Fibroblast of gingiva (primary cell): Measurements from ENCODE around the gene MT1E.
"Not testable (repeated sequence)": the region's sequence is repeated elsewhere in the genome, so short reads cannot be mapped to it uniquely, and the experiment has no call there.

ENCODE experiments used
- DNase-seq: peaks from one replicate; pipeline ENCODE4 v3.0.0-alpha.2; 2011; ENCODE audit warnings: low read depth

Gene MT1E

DNA sequence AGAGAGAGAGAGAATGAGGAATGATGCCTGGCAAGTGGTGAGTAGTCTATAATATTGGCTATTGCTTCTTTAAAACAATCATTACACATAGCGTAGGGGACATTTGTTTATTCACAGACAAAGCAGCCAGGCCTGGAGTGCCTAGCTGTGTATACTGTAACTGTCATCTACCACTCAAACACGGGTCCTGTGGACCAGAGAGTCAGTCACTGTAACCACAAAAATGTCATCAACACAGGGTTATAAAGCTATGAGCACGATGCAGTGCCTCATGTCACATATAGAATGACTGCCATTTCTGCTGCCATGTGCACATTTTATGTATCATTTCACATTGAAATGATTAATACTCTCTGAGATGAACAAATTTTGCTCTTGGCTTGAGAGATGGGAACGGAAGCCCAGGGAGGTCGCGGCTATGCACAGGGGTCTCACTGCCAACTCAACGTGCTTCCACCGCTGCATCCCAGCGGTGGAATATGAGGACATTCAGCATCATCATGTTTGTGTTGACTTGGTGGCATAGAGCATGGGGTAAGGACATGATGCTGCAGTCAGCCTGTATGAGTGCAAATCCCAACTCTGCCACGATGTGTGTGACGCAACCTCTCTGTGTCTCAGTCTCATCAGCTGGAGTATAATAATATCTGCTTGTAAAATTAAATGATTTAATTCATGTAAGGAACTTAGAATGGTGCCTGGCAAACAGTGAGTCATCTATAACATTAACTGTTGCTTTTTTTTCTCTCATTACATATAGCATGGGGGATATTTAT is 47.4 kb downstream of the MT1E start:
- DNase-seq, result no peak

DNA sequence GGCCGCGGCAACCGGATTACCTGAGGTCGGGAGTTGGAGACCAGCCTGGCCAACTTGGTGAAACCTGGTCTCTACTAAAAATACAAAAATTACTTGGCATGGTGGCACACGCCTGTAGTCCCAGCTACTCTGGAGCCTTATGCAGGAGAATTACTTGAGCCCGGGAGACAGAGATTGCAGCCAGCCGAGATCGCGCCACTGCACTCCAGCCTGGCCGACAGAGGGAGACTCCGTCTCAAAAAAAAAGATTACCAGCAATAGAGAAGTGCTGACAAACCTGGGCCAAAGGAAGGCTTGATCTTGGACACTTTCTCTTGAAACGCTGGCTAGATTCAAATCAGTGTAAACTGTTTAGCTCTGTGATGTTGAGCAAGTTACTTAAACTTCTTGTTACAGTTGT is 48.3 kb downstream of the MT1E start:
- DNase-seq, result peak; percentile 19

DNA sequence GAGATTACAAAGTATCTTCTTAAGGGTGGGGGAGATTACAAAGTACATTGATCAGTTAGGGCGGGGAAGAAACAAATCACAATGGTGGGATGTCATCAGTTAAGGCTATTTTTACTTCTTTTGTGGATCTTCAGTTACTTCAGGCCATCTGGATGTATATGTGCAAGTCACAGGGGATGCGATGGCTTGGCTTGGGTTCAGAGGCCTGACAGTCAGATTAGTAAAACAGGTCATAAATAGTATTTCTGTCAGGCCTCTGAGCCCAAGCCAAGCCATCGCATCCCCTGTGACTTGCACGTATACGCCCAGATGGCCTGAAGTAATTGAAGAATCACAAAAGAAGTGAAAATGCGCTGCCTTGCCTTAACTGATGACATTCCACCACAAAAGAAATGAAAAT is 49.0 kb downstream of the MT1E start:
- not testable (repeated sequence) for DNase-seq

DNA sequence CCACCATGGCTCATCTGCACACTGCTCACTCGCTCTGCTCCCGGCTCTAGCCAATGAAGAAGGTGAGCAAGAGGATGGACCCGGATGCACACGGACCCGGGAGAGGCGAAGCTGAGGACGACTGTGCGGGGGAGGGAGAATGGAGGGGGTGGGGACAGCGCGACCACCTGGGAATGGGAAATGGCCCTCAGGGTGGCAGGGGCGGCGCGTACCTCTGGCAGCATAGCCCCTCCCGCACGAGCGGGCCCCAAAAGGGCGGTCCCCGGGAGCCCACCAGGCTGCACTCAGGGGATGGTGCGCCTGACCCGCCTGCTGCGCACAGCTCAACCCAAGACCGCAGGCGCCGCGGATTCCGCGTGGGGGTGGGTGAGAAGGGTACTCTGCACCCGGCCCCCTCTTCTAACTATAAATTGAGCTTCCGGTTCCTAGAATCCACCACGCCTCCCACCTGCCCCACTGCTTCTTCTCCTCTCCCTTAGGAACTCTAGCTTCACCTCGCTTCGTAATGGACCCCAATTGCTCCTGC is 50.2 kb downstream of the MT1E start:
- no peak for DNase-seq
